K562 (cell line): Measurements from ENCODE around the gene ZNF74. TPM values are rescaled to one million over a fixed set of nuclear protein-coding genes. Genes with fewer than 3 reads are reported as not detected.

ENCODE experiments used
- C11orf30 ChIP-seq: fragments of 450-650 bp; IDR thresholded peaks from 2 replicates; pipeline ENCODE4 v1.6.1; 2016; ENCODE audit warnings: low read depth, mild to moderate bottlenecking
- CREB3 ChIP-seq: fragments of 450-650 bp; conservative IDR thresholded peaks from 2 replicates; pipeline ENCODE4 v1.6.1; 2016; ENCODE audit warnings: missing genetic modification characterization, low read depth, mild to moderate bottlenecking, missing compliant biosample characterization, moderate library complexity
- DEAF1 ChIP-seq: fragments of 450-650 bp; formaldehyde crosslinking; IDR thresholded peaks from 2 replicates; pipeline ENCODE4 v1.4.0; 2020; ENCODE audit warnings: mild to moderate bottlenecking, moderate library complexity
- E2F6 ChIP-seq, 2 experiments: IDR thresholded peaks; 2 replicates each; pipeline ENCODE4 v1.6.1; 2011; ENCODE audit warnings: borderline replicate concordance in 1 of 2, control low read depth in 1 of 2, low read depth in 1 of 2, low read length in 1 of 2, mild to moderate bottlenecking in 1 of 2, mixed read lengths in 1 of 2, moderate library complexity in 1 of 2; ENCODE audit not compliant: insufficient read depth in 1 of 2, insufficient read length in 1 of 2, poor library complexity in 1 of 2, severe bottlenecking in 1 of 2; ENCODE audit errors: extremely low read depth in 1 of 2
- FOXJ2 ChIP-seq: fragments of 200-800 bp; sonication (Bioruptor generic); IDR thresholded peaks from 2 replicates; pipeline ENCODE4 v1.6.1; 2016; ENCODE audit warnings: missing genetic modification characterization, missing compliant biosample characterization
- GABPB1 ChIP-seq: sonication (generic); formaldehyde crosslinking; IDR thresholded peaks from 2 replicates; pipeline ENCODE4 v1.8.0; 2022; ENCODE audit warnings: mild to moderate bottlenecking, missing genetic modification reagents
- NCOR1 ChIP-seq: fragments of 450-650 bp; IDR thresholded peaks from 2 replicates; pipeline ENCODE4 v1.6.1; 2016; ENCODE audit warnings: mild to moderate bottlenecking, moderate library complexity
- NELFE ChIP-seq: IDR thresholded peaks from 2 replicates; pipeline ENCODE4 v1.6.1; 2011; ENCODE audit warnings: mild to moderate bottlenecking; ENCODE audit not compliant: insufficient read depth, insufficient read length
- NR3C1 ChIP-seq: sonication (generic); formaldehyde crosslinking; IDR thresholded peaks from 2 replicates; pipeline ENCODE4 v1.8.1; 2022; ENCODE audit warnings: missing genetic modification reagents
- RFX1 ChIP-seq: fragments of 450-650 bp; IDR thresholded peaks from 2 replicates; pipeline ENCODE4 v1.6.1; 2016; ENCODE audit warnings: mild to moderate bottlenecking, moderate library complexity
- SIN3A ChIP-seq, 2 experiments: fragments of 150-350 bp in 1 of 2; IDR thresholded peaks; 2 replicates each; pipeline ENCODE4 v1.6.1; 2011 to 2016; ENCODE audit warnings: borderline replicate concordance in 2 of 2, low read depth in 2 of 2, low read length in 2 of 2, mild to moderate bottlenecking in 2 of 2, moderate library complexity in 2 of 2; ENCODE audit not compliant: control insufficient read depth in 1 of 2
- SNIP1 ChIP-seq: fragments of 450-650 bp; IDR thresholded peaks from 2 replicates; pipeline ENCODE4 v1.7.1; 2017; ENCODE audit warnings: low read depth, mild to moderate bottlenecking
- SRSF7 ChIP-seq: fragments of 200-400 bp; formaldehyde crosslinking; optimal IDR thresholded peaks from 2 replicates; pipeline ENCODE3; 2017; ENCODE audit warnings: mild to moderate bottlenecking, low read depth, low read length
- TCF7 ChIP-seq: sonication (generic); IDR thresholded peaks from 2 replicates; pipeline ENCODE4 v1.6.1; 2016; ENCODE audit warnings: antibody characterized with exemption, borderline replicate concordance
- TFAP4 ChIP-seq: sonication (generic); formaldehyde crosslinking; IDR thresholded peaks from 2 replicates; pipeline ENCODE4 v1.8.0; 2022; ENCODE audit warnings: missing genetic modification reagents, mild to moderate bottlenecking, moderate library complexity, borderline replicate concordance
- ZBTB8A ChIP-seq: fragments of 450-650 bp; IDR thresholded peaks from 2 replicates; pipeline ENCODE4 v1.6.1; 2018; ENCODE audit warnings: mild to moderate bottlenecking, moderate library complexity; ENCODE audit not compliant: partially characterized antibody
- ZFP36 ChIP-seq: fragments of 150-350 bp; IDR thresholded peaks from 2 replicates; pipeline ENCODE4 v1.6.1; 2018; ENCODE audit warnings: low read length, low read depth; ENCODE audit not compliant: partially characterized antibody
- ZKSCAN3 ChIP-seq: fragments of 250-450 bp; sonication (Bioruptor Pico); IDR thresholded peaks from 2 replicates; pipeline ENCODE4 v1.4.0; 2020
- ZNF12 ChIP-seq: sonication (generic); formaldehyde crosslinking; IDR thresholded peaks from 2 replicates; pipeline ENCODE4 v1.4.0; 2020; ENCODE audit warnings: mild to moderate bottlenecking, missing genetic modification reagents
- ZNF444 ChIP-seq: fragments of 250-450 bp; sonication (Bioruptor Pico); IDR thresholded peaks from 2 replicates; pipeline ENCODE4 v1.4.0; 2020; ENCODE audit warnings: mild to moderate bottlenecking, moderate library complexity
- ZNF551 ChIP-seq: fragments of 250-450 bp; sonication (Bioruptor Pico); IDR thresholded peaks from 2 replicates; pipeline ENCODE4 v1.5.0; 2021; ENCODE audit warnings: mild to moderate bottlenecking, moderate library complexity
- ZNF583 ChIP-seq: fragments of 250-450 bp; sonication (Bioruptor Pico); IDR thresholded peaks from 2 replicates; pipeline ENCODE4 v1.4.0; 2020
- ZNF589 ChIP-seq: fragments of 200-800 bp; sonication (Bioruptor generic); IDR thresholded peaks from 2 replicates; pipeline ENCODE4 v1.6.1; 2016; ENCODE audit warnings: low read depth, missing genetic modification characterization, missing compliant biosample characterization
- ZNF764 ChIP-seq: fragments of 250-450 bp; sonication (Bioruptor Pico); IDR thresholded peaks from 2 replicates; pipeline ENCODE4 v1.4.0; 2020; ENCODE audit warnings: low read depth, mild to moderate bottlenecking, moderate library complexity
- polyA plus RNA-seq, 8 experiments: library from polyadenylated mRNA; depleted of rRNA in 4 of 8; stranded (reverse) in 5 of 8; unstranded in 3 of 8; fragments of >200 nt; fragmentation: Nextera tagmentation in 2 of 8; fragmentation: Illumina TruSeq in 1 of 8; extraction: Ambion mirVana in 2 of 8; extraction: Trizol in 1 of 8; gene quantifications; 2 replicates each; pipeline versions ENCODE4 v1.2.1 to v1.2.3, GENCODE V29; 2011 to 2014; ENCODE audit warnings: inconsistent platforms in 1 of 8, missing spikeins in 1 of 8
- total RNA-seq, 7 experiments: library from RNA; depleted of rRNA in 6 of 7; stranded (reverse); fragments of >200 nt in 6 of 7; fragmentation: Illumina TruSeq in 2 of 7; extraction: Trizol in 2 of 7; gene quantifications; 2 replicates each; pipeline versions ENCODE4 v1.2.1 to v1.2.3, GENCODE V29; 2011 to 2021; ENCODE audit warnings: low replicate concordance in 1 of 7

ZNF74 gene
- total and polyA plus RNA-seq, 9 of the 15 experiments (the other 6 are each of a cell fraction or from before 2014, with no cell fraction given) = 2.4 to 53.5 (median 31.5) TPM

GRCh38 chr22:20440637-20441591 lies 47.0 kb downstream of the ZNF74 start (continued):
- TF ChIP-seq NELFE (no peak), E2F6 (IDR thresholded peaks at IDR 0.05; ENCODE audit: borderline replicate concordance in 1 of 2, extremely low read depth in 1 of 2, insufficient read depth in 1 of 2, insufficient read length in 1 of 2, low read depth in 1 of 2, low read length in 1 of 2, poor library complexity in 1 of 2, severe bottlenecking in 1 of 2) (no peak), SRSF7 (no peak), ZNF589 (CRISPR knock-in tag) (no peak), GABPB1 (CRISPR knock-in tag) (peak; percentile 68), NR3C1 (no peak), ZNF764 (CRISPR knock-in tag) (no peak), FOXJ2 (tag) (no peak), ZKSCAN3 (CRISPR knock-in tag) (0 out of 2 replicates have a peak, but pooled peaks have one; percentile 0), SIN3A (IDR thresholded peaks at IDR 0.05; ENCODE audit: borderline replicate concordance in 2 of 2, control insufficient read depth in 1 of 2, low read depth in 2 of 2, low read length in 2 of 2) (no peak), CREB3 (no peak), C11orf30 (no peak), TFAP4 (CRISPR knock-in tag) (0 out of 2 replicates have a peak, but pooled peaks have one; percentile 32), ZNF12 (CRISPR knock-in tag) (0 out of 2 replicates have a peak, but pooled peaks have one; percentile 22), NCOR1 (no peak), ZBTB8A (no peak), ZNF444 (no peak), ZNF551 (no peak), ZFP36 (no peak), TCF7 (no peak), RFX1 (no peak), DEAF1 (CRISPR knock-in tag) (no peak), SNIP1 (no peak), ZNF583 (CRISPR knock-in tag) (no peak)
